RWPE1 (cell line): ENCODE data around the gene GRAP.
"Not testable (repeated sequence)": the region's sequence is repeated elsewhere in the genome, so short reads cannot be mapped to it uniquely, and the experiment has no call there.

Experiments
- CTCF ChIA-PET: fragments of 350-600 bp; sonication (Branson Sonifier 250); formaldehyde crosslinking; extraction: SDS; loops from one replicate; lab custom pipeline; 2021; lab: Yijun Ruan, JAX
- POLR2A ChIA-PET: fragments of 400-600 bp; formaldehyde crosslinking; extraction: SDS; loops from one replicate; lab custom pipeline; 2020; ENCODE audit warnings: antibody characterized with exemption; ENCODE audit not compliant: low non-redundant PET; lab: Yijun Ruan, JAX
- DNase-seq: peaks from one replicate; pipeline ENCODE4 v3.0.0; 2012; ENCODE audit warnings: low spot score
- H3K27ac ChIP-seq: fragments of 450-650 bp; 2 replicates; pipeline ENCODE4 v1.5.1; 2017

Gene GRAP

GRCh38 chr17:19048826-19049225, 2.1 kb upstream of the GRAP start:
- CTCF ChIA-PET, H3K27ac ChIP-seq, POLR2A ChIA-PET, DNase-seq: not testable (repeated sequence)

GRCh38 chr17:19047510-19047909, 753 bp upstream of the GRAP start:
- H3K27ac ChIP-seq, POLR2A ChIA-PET, CTCF ChIA-PET, DNase-seq: not testable (repeated sequence)

GRCh38 chr17:19044643-19045042, 2.1 kb downstream of the GRAP start:
- DNase-seq, CTCF ChIA-PET, H3K27ac ChIP-seq, POLR2A ChIA-PET: not testable (repeated sequence)

- DNase-seq, CTCF ChIA-PET, POLR2A ChIA-PET, H3K27ac ChIP-seq: not testable (repeated sequence)
These were observed 3.7 kb downstream of the GRAP start for GRCh38 chr17:19043032-19043431.

GRCh38 chr17:19042369-19042768, 4.4 kb downstream of the GRAP start:
- CTCF ChIA-PET, POLR2A ChIA-PET, H3K27ac ChIP-seq, DNase-seq: not testable (repeated sequence)

- DNase-seq, H3K27ac ChIP-seq, POLR2A ChIA-PET, CTCF ChIA-PET: not testable (repeated sequence)
These were observed 4.9 kb downstream of the GRAP start for GRCh38 chr17:19041871-19042270.

- CTCF ChIA-PET, H3K27ac ChIP-seq, POLR2A ChIA-PET, DNase-seq: not testable (repeated sequence)
These were observed 6.4 kb downstream of the GRAP start for GRCh38 chr17:19040350-19040749.

GRCh38 chr17:19038730-19039129, 8.0 kb downstream of the GRAP start:
- CTCF ChIA-PET, H3K27ac ChIP-seq, DNase-seq, POLR2A ChIA-PET: not testable (repeated sequence)

GRCh38 chr17:19038007-19038406, 8.8 kb downstream of the GRAP start:
- DNase-seq, POLR2A ChIA-PET, H3K27ac ChIP-seq, CTCF ChIA-PET: not testable (repeated sequence)

- POLR2A ChIA-PET, H3K27ac ChIP-seq, CTCF ChIA-PET, DNase-seq: not testable (repeated sequence)
These were observed 9.2 kb downstream of the GRAP start for GRCh38 chr17:19037547-19037946.

GRCh38 chr17:19036186-19036585, 10.6 kb downstream of the GRAP start:
- CTCF ChIA-PET, H3K27ac ChIP-seq, DNase-seq, POLR2A ChIA-PET: not testable (repeated sequence)

GRCh38 chr17:19032377-19032988, 14.3 kb downstream of the GRAP start:
- CTCF ChIA-PET, DNase-seq, POLR2A ChIA-PET, H3K27ac ChIP-seq: not testable (repeated sequence)

- CTCF ChIA-PET, DNase-seq, POLR2A ChIA-PET, H3K27ac ChIP-seq: not testable (repeated sequence)
These were observed 15.0 kb downstream of the GRAP start for GRCh38 chr17:19031729-19032128.

- H3K27ac ChIP-seq, POLR2A ChIA-PET, CTCF ChIA-PET, DNase-seq: not testable (repeated sequence)
These were observed 15.8 kb downstream of the GRAP start for GRCh38 chr17:19030771-19031449.

- CTCF ChIA-PET, DNase-seq, H3K27ac ChIP-seq, POLR2A ChIA-PET: not testable (repeated sequence)
These were observed 17.0 kb downstream of the GRAP start for GRCh38 chr17:19029740-19030139.

GRCh38 chr17:19028671-19029070, 18.1 kb downstream of the GRAP start:
- POLR2A ChIA-PET, H3K27ac ChIP-seq, CTCF ChIA-PET, DNase-seq: not testable (repeated sequence)
